Lung (tissue), 12 donors: ENCODE data around the gene DSTN. TPM values are rescaled to one million over a fixed set of nuclear protein-coding genes. Genes with fewer than 3 reads are reported as not detected.

Source experiments
- ATAC-seq: fragments of 200-7000 bp; cut with Tn5 transposase; one replicate; pipeline ENCODE4 v1.9.1; 2020; ENCODE audit warnings: moderate number of reproducible peaks; ENCODE audit not compliant: insufficient read depth, low FRiP score
- DNase-seq, 3 donors: peaks; one replicate each; pipeline ENCODE4 v3.0.0-alpha.2; 2013 to 2017
- H3K27ac ChIP-seq, 2 donors: one replicate each; pipeline ENCODE4 v1.5.1; 2013; ENCODE audit warnings: mild to moderate bottlenecking in 2 of 2, moderate library complexity in 2 of 2, control low read depth in 1 of 2, inconsistent platforms in 1 of 2, low read depth in 1 of 2, low read length in 1 of 2
- H3K27me3 ChIP-seq, 3 donors: one replicate each; pipeline ENCODE4 v1.5.1; 2013; ENCODE audit warnings: low read length in 2 of 3; ENCODE audit not compliant: control insufficient read depth in 3 of 3, insufficient read depth in 3 of 3
- H3K36me3 ChIP-seq, 4 donors: one replicate each; pipeline ENCODE4 v1.5.1; 2013; ENCODE audit warnings: low read length in 4 of 4, mild to moderate bottlenecking in 1 of 4, moderate library complexity in 1 of 4; ENCODE audit not compliant: control insufficient read depth in 4 of 4, insufficient read depth in 4 of 4
- H3K4me1 ChIP-seq, 5 donors: one replicate each; pipeline ENCODE4 v1.5.1; 2013; ENCODE audit warnings: low read length in 5 of 5, mild to moderate bottlenecking in 2 of 5, moderate library complexity in 1 of 5; ENCODE audit not compliant: control insufficient read depth in 5 of 5, insufficient read depth in 5 of 5
- H3K4me3 ChIP-seq: one replicate; pipeline ENCODE4 v1.5.1; 2013; ENCODE audit warnings: mild to moderate bottlenecking, control low read depth, moderate library complexity
- H3K9ac ChIP-seq, 2 donors: one replicate each; pipeline ENCODE4 v1.5.1; 2013; ENCODE audit warnings: low read length in 2 of 2, control low read depth in 1 of 2; ENCODE audit not compliant: insufficient read depth in 1 of 2
- H3K9me3 ChIP-seq, 4 donors: one replicate each; pipeline ENCODE4 v1.5.1; 2013; ENCODE audit warnings: low read length in 3 of 4, mild to moderate bottlenecking in 1 of 4, moderate library complexity in 1 of 4; ENCODE audit not compliant: control insufficient read depth in 4 of 4, insufficient read depth in 3 of 4
- CTCF ChIP-seq: IDR thresholded peaks from 2 replicates; pipeline ENCODE4 v1.5.1; 2012; ENCODE audit warnings: mild to moderate bottlenecking; ENCODE audit errors: control extremely low read depth, extremely low read depth
- WGBS, 2 donors: extraction: QIAGEN DNeasy Blood & Tissue Kit; methylation state at CpG; one replicate each; pipeline ENCODE4 v1.1.7; 2013; 5-methylcytosine and 5-hydroxymethylcytosine counted together
- polyA plus RNA-seq, 2 donors: library from polyadenylated mRNA; stranded (reverse); fragments of 200-250 nt; gene quantifications; one replicate each; pipeline ENCODE4 v1.2.1, GENCODE V29; 2013
- total RNA-seq, 2 donors: library from RNA; depleted of rRNA in 1 of 2; stranded (reverse); fragments of >200 nt in 1 of 2; gene quantifications; one replicate each; pipeline ENCODE4 v1.2.1, GENCODE V29; 2014 to 2021
- donor health status: control.
- donor health status: control.
- donor health status: Bipolar disorder and iron deficiency.
- donor health status: healthy.
- donor health status: DM: yes; HTN: yes; CAD: no.

The DSTN gene
- total and polyA plus RNA-seq, 4 donors = 313 to 532 (median 380) TPM

- no peaks in the 10 kb centered on the region for H3K9me3 ChIP-seq
- H3K36me3 ChIP-seq = peaks cover 0 to 90% (median 39%) of the 10 kb centered on the region in 4 donors
- peaks cover 0 to 3% (median 0%) of the 10 kb centered on the region in 5 donors for H3K4me1 ChIP-seq
- no peak overlapping the region for H3K4me3 ChIP-seq
- H3K9ac ChIP-seq = no peak overlapping the region
- DNase-seq = no peak
- WGBS, 2 donors = 96 to 97% methylated on average over 21 of the region's 21 CpGs
- H3K27me3 ChIP-seq = no peaks in the 10 kb centered on the region
- TF ChIP-seq CTCF = no peak
- ATAC-seq = no peak
- H3K27ac ChIP-seq = no peak overlapping the region
Observed at GRCh38 chr20:17629678-17630089, 59.8 kb downstream of the DSTN start.

GRCh38 chr20:17630151-17630805, 60.4 kb downstream of the DSTN start:
- DNase-seq (no peak), ATAC-seq (no peak)
- Histone ChIP-seq H3K9me3 (no peaks in the 10 kb centered on the region), H3K9ac (no peak overlapping the region), H3K4me3 (no peak overlapping the region), H3K4me1 (peaks cover 0 to 3% (median 0%) of the 10 kb centered on the region in 5 donors), H3K36me3 (peaks cover 0 to 90% (median 41%) of the 10 kb centered on the region in 4 donors), H3K27me3 (no peaks in the 10 kb centered on the region), H3K27ac (no peak overlapping the region)
- TF ChIP-seq CTCF = no peak
- 90 to 94% methylated on average over 11 of the region's 11 CpGs for WGBS, 2 donors

- Histone ChIP-seq H3K9me3 (no peaks in the 10 kb centered on the region), H3K27ac (no peak overlapping the region), H3K4me1 (peaks cover 0 to 3% (median 0%) of the 10 kb centered on the region in 5 donors), H3K9ac (no peak overlapping the region), H3K27me3 (no peaks in the 10 kb centered on the region), H3K4me3 (no peak overlapping the region), H3K36me3 (peaks cover 0 to 90% (median 43%) of the 10 kb centered on the region in 4 donors)
- no peak for TF ChIP-seq CTCF
- no peak for DNase-seq
- no peak for ATAC-seq
- WGBS, 2 donors = 95 to 96% methylated on average over 6 of the region's 6 CpGs
Observed at GRCh38 chr20:17630806-17631195, 60.9 kb downstream of the DSTN start.
